ENCODE data around the gene INSRR.

- TF ChIP-seq CTCF (IDR thresholded peaks at IDR 0.05) (no peak), POLR2A (IDR thresholded peaks at IDR 0.05) (no peak)
Observed at GRCh38 chr1:156863631-156864030, 4.7 kb upstream of the INSRR start.

Data from thyroid gland (tissue), 4 donors.